H9 (cell line): ENCODE results near the gene TSPO. TPM values are rescaled to one million over a fixed set of nuclear protein-coding genes. Genes with fewer than 3 reads are reported as not detected.

ENCODE experiments used
- DNase-seq: peaks from one replicate; pipeline ENCODE4 v3.0.0-alpha.2; 2017
- H2AFZ ChIP-seq: one replicate; pipeline ENCODE4 v1.6.1; 2013; ENCODE audit warnings: mild to moderate bottlenecking, low read length, control low read depth, moderate library complexity
- H2AK5ac ChIP-seq: 2 replicates; pipeline ENCODE4 v1.6.1; 2013; ENCODE audit warnings: low read length, control low read depth, mixed read lengths; ENCODE audit not compliant: insufficient read length
- H2BK120ac ChIP-seq: one replicate; pipeline ENCODE4 v1.6.1; 2013; ENCODE audit warnings: low read depth, mild to moderate bottlenecking, low read length, control low read depth, inconsistent platforms; ENCODE audit not compliant: poor library complexity, severe bottlenecking
- H2BK12ac ChIP-seq: 2 replicates; pipeline ENCODE4 v1.6.1; 2013; ENCODE audit warnings: low read length, control low read depth, mixed read lengths, low read depth; ENCODE audit not compliant: insufficient read length
- H2BK15ac ChIP-seq: 2 replicates; pipeline ENCODE4 v1.6.1; 2013; ENCODE audit warnings: low read depth, low read length, control low read depth
- H2BK20ac ChIP-seq: one replicate; pipeline ENCODE4 v1.6.1; 2013; ENCODE audit warnings: low read depth, mild to moderate bottlenecking, low read length, control low read depth, inconsistent platforms; ENCODE audit not compliant: poor library complexity, severe bottlenecking
- H2BK5ac ChIP-seq: 2 replicates; pipeline ENCODE4 v1.6.1; 2013; ENCODE audit warnings: low read length, control low read depth, mixed read lengths; ENCODE audit not compliant: insufficient read length
- H3K14ac ChIP-seq: 2 replicates; pipeline ENCODE4 v1.6.1; 2013; ENCODE audit warnings: low read length, control low read depth; ENCODE audit not compliant: insufficient read depth
- H3K18ac ChIP-seq: 2 replicates; pipeline ENCODE4 v1.6.1; 2013; ENCODE audit warnings: low read depth, mild to moderate bottlenecking, mixed read lengths, low read length, control low read depth; ENCODE audit not compliant: insufficient read length
- H3K23ac ChIP-seq: 2 replicates; pipeline ENCODE4 v1.6.1; 2013; ENCODE audit warnings: low read length, control low read depth, mixed read lengths, low read depth; ENCODE audit not compliant: insufficient read length
- H3K23me2 ChIP-seq: 2 replicates; pipeline ENCODE4 v1.6.1; 2013; ENCODE audit warnings: low read depth, mild to moderate bottlenecking, mixed read lengths, low read length, control low read depth; ENCODE audit not compliant: insufficient read length, poor library complexity, severe bottlenecking
- H3K27ac ChIP-seq: 2 replicates; pipeline ENCODE4 v1.5.1; 2013; ENCODE audit warnings: low read length, control low read depth, mixed read lengths, low read depth; ENCODE audit not compliant: insufficient read length
- H3K27me3 ChIP-seq: 2 replicates; pipeline ENCODE4 v1.6.1; 2013; ENCODE audit warnings: low read length, control low read depth, inconsistent platforms; ENCODE audit not compliant: insufficient read depth
- H3K4ac ChIP-seq: 2 replicates; pipeline ENCODE4 v1.6.1; 2013; ENCODE audit warnings: low read depth, mild to moderate bottlenecking, control low read depth, inconsistent platforms, low read length, moderate library complexity
- H3K4me1 ChIP-seq: 2 replicates; pipeline ENCODE4 v1.6.1; 2013; ENCODE audit warnings: low read length, control low read depth, inconsistent platforms; ENCODE audit not compliant: insufficient read depth
- H3K4me2 ChIP-seq: 2 replicates; pipeline ENCODE4 v1.6.1; 2013; ENCODE audit warnings: low read length, control low read depth, mixed read lengths; ENCODE audit not compliant: insufficient read length, insufficient read depth
- H3K56ac ChIP-seq: 2 replicates; pipeline ENCODE4 v1.6.1; 2013; ENCODE audit warnings: low read depth, mild to moderate bottlenecking, mixed read lengths, low read length, control low read depth; ENCODE audit not compliant: insufficient read length
- H3K79me1 ChIP-seq: 2 replicates; pipeline ENCODE4 v1.6.1; 2013; ENCODE audit warnings: low read depth, mild to moderate bottlenecking, moderate library complexity, low read length, control low read depth, inconsistent platforms; ENCODE audit not compliant: insufficient read depth, poor library complexity, severe bottlenecking
- H3K79me2 ChIP-seq: 2 replicates; pipeline ENCODE4 v1.6.1; 2013; ENCODE audit warnings: low read length, control low read depth, inconsistent platforms; ENCODE audit not compliant: insufficient read depth
- H3K9ac ChIP-seq: 2 replicates; pipeline ENCODE4 v1.6.1; 2013; ENCODE audit warnings: low read length, control low read depth, mixed read lengths; ENCODE audit not compliant: insufficient read length; ENCODE audit errors: extremely low read depth
- H3K9me3 ChIP-seq: one replicate; pipeline ENCODE4 v1.6.1; 2013; ENCODE audit warnings: low read depth, low read length, inconsistent platforms; ENCODE audit not compliant: control insufficient read depth
- H3T11ph ChIP-seq: one replicate; pipeline ENCODE4 v1.6.1; 2013; ENCODE audit warnings: mild to moderate bottlenecking, low read length, control low read depth, inconsistent platforms
- H4K20me1 ChIP-seq: one replicate; pipeline ENCODE4 v1.6.1; 2013; ENCODE audit not compliant: control insufficient read depth, insufficient read length, insufficient read depth
- H4K5ac ChIP-seq: 2 replicates; pipeline ENCODE4 v1.6.1; 2013; ENCODE audit warnings: low read depth, mild to moderate bottlenecking, mixed read lengths, low read length, control low read depth; ENCODE audit not compliant: insufficient read length
- H4K8ac ChIP-seq: replicated peaks from 2 replicates; pipeline ENCODE4 v1.6.1; 2013; ENCODE audit warnings: low read length, control low read depth, mixed read lengths, low read depth; ENCODE audit not compliant: insufficient read length
- H4K91ac ChIP-seq: 2 replicates; pipeline ENCODE4 v1.6.1; 2013; ENCODE audit warnings: low read depth, mild to moderate bottlenecking, moderate library complexity, mixed read lengths, low read length, control low read depth; ENCODE audit not compliant: insufficient read length
- H3K27ac Mint-ChIP-seq, 3 experiments: 2 replicates in 2 of 3; 3 replicates in 1 of 3; pipeline ENCODE4 v1.8.0; 2020 to 2021; ENCODE audit warnings: mixed read lengths in 3 of 3, mild to moderate bottlenecking in 1 of 3, moderate library complexity in 1 of 3
- H3K27me3 Mint-ChIP-seq: 2 replicates; pipeline ENCODE4 v1.8.0; 2021; ENCODE audit warnings: low read depth, mild to moderate bottlenecking, moderate library complexity, mixed read lengths
- H3K36me3 Mint-ChIP-seq, 3 experiments: 2 replicates in 2 of 3; 3 replicates in 1 of 3; pipeline ENCODE4 v1.8.0; 2020 to 2021; ENCODE audit warnings: low read depth in 3 of 3, mixed read lengths in 3 of 3; ENCODE audit not compliant: insufficient read depth in 1 of 3
- H3K4me1 Mint-ChIP-seq, 2 experiments: 2 replicates each; pipeline ENCODE4 v1.8.0; 2020; ENCODE audit warnings: mixed read lengths in 2 of 2
- H3K4me3 Mint-ChIP-seq, 2 experiments: 2 replicates in 1 of 2; 3 replicates in 1 of 2; pipeline ENCODE4 v1.8.0; 2020 to 2021; ENCODE audit warnings: mild to moderate bottlenecking in 2 of 2, mixed read lengths in 2 of 2, moderate library complexity in 1 of 2
- H3K9me3 Mint-ChIP-seq, 2 experiments: 2 replicates in 1 of 2; 3 replicates in 1 of 2; pipeline ENCODE4 v1.8.0; 2020; ENCODE audit warnings: mild to moderate bottlenecking in 2 of 2, mixed read lengths in 2 of 2, moderate library complexity in 1 of 2
- CTCF ChIP-seq: fragments of 200-600 bp; sonication (generic); conservative IDR thresholded peaks from 3 replicates; pipeline ENCODE4 v1.8.0; 2021; ENCODE audit warnings: antibody characterized with exemption, mild to moderate bottlenecking
- WGBS: extraction: QIAGEN DNeasy Blood & Tissue Kit; methylation state at CpG from one replicate; pipeline ENCODE4 v1.1.7; 2013; ENCODE audit warnings: missing lambda C conversion rate, low lambda C conversion rate, mixed read lengths; ENCODE audit not compliant: insufficient read length; ENCODE audit errors: extremely low coverage; 5-methylcytosine and 5-hydroxymethylcytosine counted together
- total RNA-seq: library from RNA; stranded (reverse); gene quantifications from 2 replicates; pipeline ENCODE4 v1.2.1, GENCODE V29; 2021

The TSPO gene
- total RNA-seq, 1 experiment from 2014 or later, result 14.8 TPM

DNA sequence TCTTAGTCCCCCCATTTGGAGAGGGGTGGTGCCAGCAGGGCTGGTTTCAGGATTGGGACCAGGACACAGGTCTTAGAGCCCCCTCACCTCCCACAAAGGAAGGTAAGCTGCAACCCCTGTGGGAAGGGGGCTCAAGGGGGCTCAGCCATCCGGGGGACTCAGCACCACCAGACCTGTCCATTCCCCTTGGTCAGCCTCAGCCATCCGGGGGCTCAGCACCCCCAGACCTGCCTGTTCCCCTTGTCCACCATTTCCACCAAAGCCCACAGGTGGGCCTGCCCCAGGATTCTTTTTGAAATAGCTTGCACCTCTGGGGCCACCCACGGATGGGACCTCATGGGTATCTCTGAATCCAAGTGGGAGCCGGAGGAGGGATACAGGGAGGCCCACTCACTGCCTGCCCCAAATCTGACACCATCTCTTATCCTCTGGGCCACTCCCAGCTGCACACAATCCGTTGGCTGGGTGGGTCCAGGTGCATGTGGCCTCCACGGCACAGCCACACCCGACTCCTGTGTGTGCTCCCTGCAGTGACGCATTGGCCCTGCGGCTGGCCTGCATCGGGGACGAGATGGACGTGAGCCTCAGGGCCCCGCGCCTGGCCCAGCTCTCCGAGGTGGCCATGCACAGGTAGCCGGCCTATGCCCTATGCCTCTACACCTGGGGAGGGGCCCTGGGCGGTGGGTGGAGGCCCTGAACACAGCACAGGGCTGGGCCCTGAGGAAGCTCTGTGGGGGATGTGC, 24.0 kb upstream of the TSPO start:
- Mint-ChIP-seq H3K27ac (no peak overlapping the region), H3K9me3 (no peaks in the 10 kb centered on the region), H3K4me3 (no peak overlapping the region; a peak in 1 of 5 replicates), H3K36me3 (peaks cover 0 to 10% (median 9%) of the 10 kb centered on the region in 3 experiments; a peak in 3 of 7 replicates), H3K4me1 (peaks cover 9 to 22% of the 10 kb centered on the region in 2 experiments), H3K27me3 (peaks cover 2% of the 10 kb centered on the region; the same call in 1 of the 2 replicates)
- no peaks in the 10 kb centered on the region for H3K9me3 ChIP-seq
- no peaks in the 10 kb centered on the region for H3K4me1 ChIP-seq
- no peak overlapping the region for H2BK12ac ChIP-seq
- no peak overlapping the region for H4K8ac ChIP-seq
- no peak overlapping the region for H3K4ac ChIP-seq
- no peak overlapping the region for H2BK20ac ChIP-seq
- H3K9ac ChIP-seq, result no peak overlapping the region
- TF ChIP-seq CTCF, result no peak
- H3K79me1 ChIP-seq, result no peaks in the 10 kb centered on the region
- H3T11ph ChIP-seq, result no peak overlapping the region
- no peaks in the 10 kb centered on the region for H3K79me2 ChIP-seq
- no peak overlapping the region for H3K23ac ChIP-seq
- no peak for DNase-seq
- H3K23me2 ChIP-seq, result no peaks in the 10 kb centered on the region
- no CpG with 5 or more reads among the region's 17 CpGs for WGBS
- H2BK120ac ChIP-seq, result no peak overlapping the region
- H2AK5ac ChIP-seq, result no peak overlapping the region
- no peak overlapping the region for H3K14ac ChIP-seq
- H3K27ac ChIP-seq, result no peak overlapping the region
- no peak overlapping the region for H2BK5ac ChIP-seq
- no peak overlapping the region for H4K91ac ChIP-seq
- no peak overlapping the region for H3K56ac ChIP-seq
- H3K27me3 ChIP-seq, result no peaks in the 10 kb centered on the region
- H2AFZ ChIP-seq, result no peak overlapping the region
- H4K20me1 ChIP-seq, result no peaks in the 10 kb centered on the region
- no peak overlapping the region for H3K4me2 ChIP-seq
- no peak overlapping the region for H2BK15ac ChIP-seq
- H3K18ac ChIP-seq, result no peak overlapping the region
- no peak overlapping the region for H4K5ac ChIP-seq
